Erythroblast (primary cell): ENCODE results near the gene NDUFS6.

ENCODE experiments used
- GATA1 ChIP-seq: IDR thresholded peaks from 2 replicates; pipeline ENCODE4 v1.6.1; 2011; ENCODE audit warnings: low read depth, mild to moderate bottlenecking, control low read depth, low read length, moderate library complexity
- POLR2A ChIP-seq: IDR thresholded peaks from 2 replicates; pipeline ENCODE4 v1.6.1; 2011; ENCODE audit warnings: mild to moderate bottlenecking, low read length

DNA sequence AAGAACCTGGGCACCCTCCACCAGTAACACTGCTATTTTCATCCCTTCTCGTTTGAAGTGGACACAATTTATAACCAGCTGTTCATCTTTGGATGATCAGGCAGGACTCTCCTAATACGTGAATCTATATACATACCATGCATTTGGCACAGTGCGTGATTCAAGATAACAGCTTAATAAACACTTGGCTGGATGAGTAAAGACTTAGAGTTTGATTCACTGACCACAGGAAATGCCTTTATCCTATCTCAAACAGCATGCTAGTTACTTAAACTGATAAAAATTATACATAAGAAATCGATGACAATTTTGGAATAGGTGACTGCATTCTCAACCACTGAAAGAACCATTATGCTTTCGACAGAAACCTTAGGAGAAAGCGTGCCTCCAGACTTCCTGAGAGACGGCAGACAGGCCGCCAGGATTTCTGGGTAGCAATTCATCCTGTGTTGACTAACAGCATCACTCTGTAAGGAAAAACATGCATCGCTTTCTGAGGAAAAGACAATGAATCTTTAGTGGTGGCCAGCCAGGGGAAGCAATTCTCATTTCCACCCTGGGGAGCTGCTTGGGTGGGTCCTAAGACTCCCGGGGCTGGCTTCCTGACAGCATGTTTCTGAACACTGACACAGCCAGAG lies 11.3 kb upstream of the NDUFS6 start:
- TF ChIP-seq POLR2A (no peak), GATA1 (no peak)
